HG02610 (cell line): ENCODE results near the gene PFKM.
"Not testable (repeated sequence)": the region's sequence is repeated elsewhere in the genome, so short reads cannot be mapped to it uniquely, and the experiment has no call there.

Source experiments
- ATAC-seq: cut with Tn5 transposase; IDR thresholded peaks from one replicate; pipeline ENCODE4 v1.9.1; 2021; ENCODE audit warnings: mild to moderate bottlenecking, moderate library complexity; ENCODE audit not compliant: unreplicated experiment

The PFKM gene

GRCh38 chr12:48110691-48111311 lies 8.4 kb upstream of the PFKM start:
- no peak for ATAC-seq

GRCh38 chr12:48111312-48111693 lies 7.9 kb upstream of the PFKM start:
- ATAC-seq = not testable (repeated sequence)

GRCh38 chr12:48115957-48116356 lies 3.2 kb upstream of the PFKM start:
- no peak for ATAC-seq

- no peak for ATAC-seq
These were observed 786 bp upstream of the PFKM start for GRCh38 chr12:48118284-48118871.

GRCh38 chr12:48119834-48120195 lies 651 bp downstream of the PFKM start:
- no peak for ATAC-seq

GRCh38 chr12:48121522-48121921 lies 2.4 kb downstream of the PFKM start:
- ATAC-seq = no peak

GRCh38 chr12:48122065-48122834 lies 3.1 kb downstream of the PFKM start:
- no peak for ATAC-seq

- ATAC-seq = no peak
These were observed 4.0 kb downstream of the PFKM start for GRCh38 chr12:48123169-48123568.

GRCh38 chr12:48125542-48125941 lies 6.4 kb downstream of the PFKM start:
- ATAC-seq = not testable (repeated sequence)

GRCh38 chr12:48125985-48126384 lies 6.8 kb downstream of the PFKM start:
- no peak for ATAC-seq

GRCh38 chr12:48126953-48127630 lies 7.9 kb downstream of the PFKM start:
- ATAC-seq = no peak

GRCh38 chr12:48128800-48129199 lies 9.6 kb downstream of the PFKM start:
- no peak for ATAC-seq

- ATAC-seq = no peak
These were observed 10.2 kb downstream of the PFKM start for GRCh38 chr12:48129376-48129775.

- no peak for ATAC-seq
These were observed 12.4 kb downstream of the PFKM start for GRCh38 chr12:48131517-48131916.

- ATAC-seq = no peak
These were observed 13.7 kb downstream of the PFKM start for GRCh38 chr12:48132826-48133225.

GRCh38 chr12:48135027-48135426 lies 15.9 kb downstream of the PFKM start:
- ATAC-seq = no peak

GRCh38 chr12:48142818-48143674 lies 23.9 kb downstream of the PFKM start:
- no peak for ATAC-seq

GRCh38 chr12:48143898-48144297 lies 24.7 kb downstream of the PFKM start:
- no peak for ATAC-seq

GRCh38 chr12:48145981-48146380 lies 26.8 kb downstream of the PFKM start:
- no peak for ATAC-seq

- no peak for ATAC-seq
These were observed 32.1 kb downstream of the PFKM start for GRCh38 chr12:48151103-48151771.
